GM18870 (cell line): ENCODE data around the gene LRRC74A.

ENCODE experiments used
- ATAC-seq: cut with Tn5 transposase; IDR thresholded peaks from one replicate; pipeline ENCODE4 v1.9.1; 2021; ENCODE audit warnings: moderate library complexity; ENCODE audit not compliant: unreplicated experiment

The LRRC74A gene

DNA sequence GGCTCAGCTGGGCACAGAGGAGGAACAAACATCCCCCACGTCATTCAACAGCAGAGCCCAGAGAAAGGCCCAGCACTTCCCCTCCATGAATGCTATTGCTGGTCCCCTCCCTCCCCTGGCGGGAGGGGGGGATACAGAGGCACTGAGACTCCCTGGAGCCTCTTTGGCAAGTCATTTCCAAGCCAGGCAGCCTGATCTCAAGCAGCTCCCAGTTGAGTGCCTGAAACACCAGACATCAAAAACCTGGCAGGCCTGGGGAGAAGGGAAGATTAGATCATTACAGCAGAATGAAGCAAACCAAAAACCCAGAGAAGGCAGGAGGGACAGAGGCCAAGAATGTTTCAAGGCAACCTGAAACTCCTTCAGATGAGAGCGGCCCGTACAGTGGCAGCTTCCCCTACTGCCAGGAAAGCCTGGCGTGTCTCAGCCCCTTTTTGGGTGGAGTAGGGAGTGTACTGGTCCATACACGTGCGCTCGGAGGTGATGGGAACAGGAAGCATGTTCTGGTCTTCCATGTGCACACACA, 92.1 kb downstream of the LRRC74A start:
- no peak for ATAC-seq

DNA sequence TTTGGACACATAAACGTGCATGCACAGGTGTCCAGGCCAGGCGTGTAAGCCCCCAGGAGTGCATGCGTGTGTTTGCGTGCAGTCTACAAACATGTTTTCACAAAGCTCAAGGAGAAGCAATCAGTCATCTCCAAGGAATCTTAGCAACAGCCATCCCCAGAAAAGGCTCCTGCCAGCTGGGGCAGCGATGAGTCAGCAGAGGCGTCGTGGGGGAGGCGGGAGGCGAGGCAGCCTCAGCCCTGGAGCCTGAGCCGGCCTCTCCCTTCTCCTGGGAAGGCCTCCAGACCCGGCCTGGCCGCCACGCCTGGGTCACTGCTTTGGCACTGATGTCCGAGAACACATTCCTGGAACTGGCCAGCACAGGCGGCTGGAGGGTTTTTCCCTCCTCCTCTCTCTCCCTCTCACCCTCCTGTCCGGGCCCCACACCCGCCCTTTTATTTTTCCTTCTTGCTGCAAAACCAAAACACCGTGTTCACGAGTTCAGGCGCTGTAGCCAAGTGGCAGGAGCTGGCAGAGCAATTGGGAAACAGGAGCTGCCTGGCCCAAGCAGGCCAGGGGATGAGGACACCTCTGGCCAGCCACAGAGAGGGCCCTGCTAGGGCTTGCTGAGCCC, 92.7 kb downstream of the LRRC74A start:
- no peak for ATAC-seq
